ENCODE data around the gene NCK1.
"Not testable (repeated sequence)": the region's sequence is repeated elsewhere in the genome, so short reads cannot be mapped to it uniquely, and the experiment has no call there.

Gene NCK1

DNA sequence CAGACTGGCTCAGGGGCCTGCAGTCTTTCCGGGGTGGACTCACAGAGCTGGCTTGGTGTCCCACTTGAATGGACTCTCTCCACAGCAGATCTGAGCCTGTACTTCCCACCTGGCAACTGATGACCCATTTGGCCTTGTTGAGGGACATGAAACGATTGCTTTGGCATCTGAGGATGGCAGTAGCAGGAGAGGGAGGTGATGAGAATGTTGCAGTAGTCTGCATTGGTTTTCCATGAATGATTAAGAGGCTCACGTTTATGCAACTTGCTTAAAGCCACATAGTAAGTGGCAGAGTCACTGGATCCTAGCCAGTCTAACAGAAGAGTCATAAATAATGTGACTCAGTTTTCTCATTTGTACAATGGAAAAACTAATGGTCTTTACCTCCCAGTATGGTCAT lies 117.7 kb downstream of the NCK1 start:
- DNase-seq (ENCODE audit: extremely low read depth in 1 of 2, low read depth in 1 of 2) = no peak

DNA sequence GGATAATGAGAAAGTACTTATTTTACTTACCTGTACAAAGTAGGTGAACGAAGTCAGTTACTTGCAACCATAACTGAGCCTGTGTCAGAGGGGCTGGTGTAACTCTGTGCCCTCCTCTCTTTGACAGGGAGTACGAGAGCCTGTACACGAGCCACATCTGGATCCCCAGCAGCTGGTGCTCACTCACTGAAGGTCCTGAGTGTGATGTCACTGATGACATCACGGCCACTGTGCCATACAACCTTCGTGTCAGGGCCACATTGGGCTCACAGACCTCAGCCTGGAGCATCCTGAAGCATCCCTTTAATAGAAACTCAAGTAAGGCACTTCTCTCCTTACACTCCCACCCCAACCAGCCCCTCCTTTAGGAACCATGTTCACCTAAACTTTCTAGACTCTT lies 120.0 kb downstream of the NCK1 start:
- DNase-seq (ENCODE audit: extremely low read depth in 1 of 2, low read depth in 1 of 2) = no peak

DNA sequence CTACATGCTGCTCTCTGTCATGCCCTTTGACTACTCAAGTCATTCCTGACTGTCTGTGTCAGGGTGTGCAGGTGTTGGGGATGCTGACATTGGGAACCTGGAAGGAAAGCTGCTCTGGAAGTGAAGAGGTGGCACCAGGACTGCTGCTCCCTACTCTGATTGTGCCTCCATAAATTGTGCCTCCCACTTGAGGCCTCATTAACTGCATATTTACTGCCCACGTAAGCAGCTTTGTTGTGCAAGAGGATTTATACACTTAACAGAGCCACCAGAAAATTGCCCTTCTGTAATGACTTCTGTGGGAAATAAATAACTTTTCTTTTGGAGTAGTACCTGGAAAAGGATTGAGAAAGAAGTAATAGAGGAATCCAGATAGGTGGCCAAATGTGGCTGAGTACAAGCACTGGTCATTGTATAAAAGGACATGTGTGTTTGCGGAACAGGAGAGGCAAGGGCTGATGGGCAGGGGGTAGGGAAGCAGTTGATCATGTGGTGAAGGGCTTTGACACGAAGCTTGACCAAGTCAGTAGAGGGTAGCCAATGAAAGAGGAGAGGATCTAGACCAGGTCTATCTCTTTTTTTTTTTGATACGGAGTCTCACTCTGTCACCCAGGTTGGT lies 120.6 kb downstream of the NCK1 start:
- no peak for DNase-seq (ENCODE audit: extremely low read depth in 1 of 2, low read depth in 1 of 2)

- DNase-seq (ENCODE audit: extremely low read depth in 1 of 2, low read depth in 1 of 2) = no peak
Observed at GRCh38 chr3:136984837-136985236, 122.8 kb downstream of the NCK1 start.

DNA sequence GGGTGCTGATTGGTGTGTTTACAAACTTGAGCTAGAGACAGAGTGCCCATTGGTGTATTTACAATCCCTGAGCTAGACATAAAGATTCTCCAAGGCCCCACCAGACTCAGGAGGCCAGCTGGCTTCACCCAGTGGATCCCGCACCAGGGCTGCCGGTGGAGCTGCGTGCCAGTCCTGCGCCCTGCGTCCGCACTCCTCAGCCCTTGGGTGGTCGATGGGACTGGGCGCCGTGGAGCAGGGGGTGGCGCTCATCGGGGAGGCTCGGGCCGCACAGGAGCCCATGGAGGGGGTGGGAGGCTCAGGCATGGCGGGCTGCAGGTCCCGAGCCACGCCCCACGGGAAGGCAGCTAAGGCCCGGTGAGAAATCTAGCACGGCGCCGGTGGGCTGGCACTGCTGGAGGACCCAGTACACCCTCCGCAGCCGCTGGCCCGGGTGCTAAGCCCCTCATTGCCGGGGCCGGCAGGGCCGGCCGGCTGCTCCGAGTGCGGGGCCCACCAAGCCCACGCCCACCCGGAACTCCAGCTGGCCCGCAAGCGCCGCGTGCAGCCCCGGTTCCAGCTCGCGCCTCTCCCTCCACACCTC lies 125.5 kb downstream of the NCK1 start:
- not testable (repeated sequence) for DNase-seq (ENCODE audit: extremely low read depth in 1 of 2, low read depth in 1 of 2)

- no peak for DNase-seq (ENCODE audit: extremely low read depth in 1 of 2, low read depth in 1 of 2)
Observed at GRCh38 chr3:136988651-136989050, 126.6 kb downstream of the NCK1 start.

DNA sequence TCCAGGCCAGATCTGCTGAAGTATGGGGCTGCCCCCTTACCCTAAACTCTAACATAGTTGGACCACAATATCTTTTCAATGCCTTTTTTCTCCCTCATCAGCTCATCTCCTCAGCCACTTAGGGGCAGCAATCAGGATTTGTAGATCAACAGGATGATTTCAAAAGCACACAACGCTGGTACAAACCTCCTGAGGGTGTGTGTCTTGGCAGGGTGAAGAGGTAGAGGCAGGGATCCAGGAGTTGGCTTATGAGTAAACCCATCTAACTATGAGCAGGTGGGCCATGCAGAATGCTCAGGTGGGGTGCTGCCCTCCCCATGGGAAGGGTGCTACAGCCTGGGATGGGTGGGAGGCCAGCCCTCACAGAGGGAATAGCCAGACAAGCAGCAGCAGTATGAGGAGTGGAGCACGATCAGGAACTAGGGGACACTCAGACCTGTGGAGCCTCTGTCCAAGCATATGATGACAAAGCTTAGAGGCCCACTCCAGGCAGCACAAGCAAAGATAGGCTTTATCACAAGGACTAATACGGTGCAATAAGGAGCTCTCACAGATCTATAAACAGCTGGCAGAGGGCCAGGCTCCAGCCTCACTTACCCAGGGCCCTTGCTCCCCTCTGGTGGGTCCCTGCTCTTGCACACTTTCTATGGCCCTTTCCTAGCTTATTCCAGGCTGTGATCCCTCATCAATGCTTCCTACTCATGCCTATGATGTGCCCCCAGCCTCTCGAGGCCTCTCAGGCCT lies 127.9 kb downstream of the NCK1 start:
- DNase-seq (ENCODE audit: extremely low read depth in 1 of 2, low read depth in 1 of 2) = no peak

- DNase-seq (ENCODE audit: extremely low read depth in 1 of 2, low read depth in 1 of 2) = no peak
Observed at GRCh38 chr3:136990826-136991225, 128.8 kb downstream of the NCK1 start.

DNA sequence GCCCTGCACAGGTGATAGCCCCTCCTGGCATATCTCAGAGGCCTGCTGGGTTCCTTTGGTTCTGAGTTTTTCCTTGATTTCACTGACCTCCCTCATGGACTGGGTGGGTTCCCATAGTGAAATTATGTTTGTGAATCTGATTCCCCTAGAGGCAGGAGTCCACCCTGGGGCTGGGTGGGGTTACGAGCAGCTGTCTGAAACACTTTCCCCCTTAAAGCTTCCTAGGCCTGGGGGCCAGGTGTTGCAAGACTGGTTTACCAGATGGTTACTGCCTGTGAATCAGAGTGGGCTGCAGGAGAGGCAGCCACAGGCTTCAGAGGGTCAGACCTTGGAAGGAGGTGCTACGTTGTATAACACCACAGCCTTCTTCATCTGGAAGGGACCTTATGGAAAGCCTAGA lies 130.1 kb downstream of the NCK1 start:
- no peak for DNase-seq (ENCODE audit: extremely low read depth in 1 of 2, low read depth in 1 of 2)

DNA sequence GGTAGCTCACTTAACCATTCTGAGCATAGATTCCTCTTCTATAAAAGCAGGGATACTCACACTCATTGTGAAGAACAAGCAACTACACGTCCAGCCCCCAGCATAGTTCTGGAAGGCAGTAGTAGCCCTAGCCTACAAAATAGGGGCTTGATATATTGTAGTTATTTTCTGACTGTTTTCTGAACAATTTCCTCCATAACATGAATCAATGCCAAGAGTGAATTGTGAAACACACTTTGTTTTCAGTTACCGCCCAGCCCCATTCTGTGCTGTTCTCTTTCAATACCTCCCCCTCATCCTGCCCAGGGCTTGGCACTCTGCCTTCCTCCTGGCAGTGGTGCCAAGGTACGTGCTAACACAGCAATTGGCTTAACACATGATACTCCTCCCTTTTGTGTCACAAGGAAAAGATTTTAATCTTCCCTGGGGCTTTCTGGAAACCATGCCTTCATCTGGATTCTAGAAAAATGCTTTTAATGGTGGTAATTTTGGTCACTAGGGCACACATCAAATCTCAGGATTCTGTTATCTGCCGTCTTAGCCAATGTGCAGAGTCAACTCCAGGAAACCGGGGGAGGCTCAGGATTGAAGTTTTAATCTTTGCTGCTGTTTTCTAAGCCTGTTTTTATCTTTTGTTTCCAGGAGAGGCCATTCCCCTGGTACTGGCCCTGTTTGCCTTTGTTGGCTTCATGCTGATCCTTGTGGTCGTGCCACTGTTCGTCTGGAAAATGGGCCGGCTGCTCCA lies 132.9 kb downstream of the NCK1 start:
- DNase-seq (ENCODE audit: extremely low read depth in 1 of 2, low read depth in 1 of 2) = no peak

DNA sequence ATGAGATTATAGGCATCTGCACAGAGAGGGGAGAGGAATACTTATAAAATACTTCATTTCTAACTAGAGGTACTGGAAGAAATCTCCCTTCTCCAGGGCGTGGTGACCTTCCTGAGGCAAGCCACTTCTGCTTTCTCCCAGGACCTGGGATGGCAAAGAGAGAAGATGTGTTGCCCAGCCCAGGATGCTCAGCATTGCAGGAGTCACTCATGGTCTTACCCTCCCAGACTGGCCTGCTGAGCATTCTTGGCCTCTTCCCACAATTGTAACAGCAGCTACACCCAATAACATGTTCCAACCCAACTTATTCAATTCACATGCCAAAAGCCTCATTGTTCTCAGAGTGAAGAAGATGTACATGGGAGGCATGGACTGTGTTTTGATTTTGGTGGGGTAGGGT lies 133.6 kb downstream of the NCK1 start:
- no peak for DNase-seq (ENCODE audit: extremely low read depth in 1 of 2, low read depth in 1 of 2)

Data from stimulated activated CD8-positive, alpha-beta memory T cell treated with anti-CD3 and anti-CD28 coated beads, Interleukin-7, amount 100 ng/mL, for 48 hours (primary cell).